IPS-15b (cell line): Measurements from ENCODE around the gene CIART.
"Not testable (repeated sequence)": the region's sequence is repeated elsewhere in the genome, so short reads cannot be mapped to it uniquely, and the experiment has no call there.

ENCODE experiments used
- H3K27me3 ChIP-seq: one replicate; pipeline ENCODE4 v1.6.1; 2013; ENCODE audit warnings: low read length; ENCODE audit not compliant: control insufficient read depth, insufficient read depth
- H3K36me3 ChIP-seq: one replicate; pipeline ENCODE4 v1.6.1; 2013; ENCODE audit warnings: low read length; ENCODE audit not compliant: control insufficient read depth, insufficient read depth
- H3K4me1 ChIP-seq: one replicate; pipeline ENCODE4 v1.6.1; 2013; ENCODE audit warnings: mild to moderate bottlenecking, low read length; ENCODE audit not compliant: control insufficient read depth, insufficient read depth
- H3K4me3 ChIP-seq: one replicate; pipeline ENCODE4 v1.5.1; 2013; ENCODE audit warnings: low read depth, low read length
- H3K9ac ChIP-seq: one replicate; pipeline ENCODE4 v1.6.1; 2013; ENCODE audit warnings: low read depth, mild to moderate bottlenecking, low read length
- H3K9me3 ChIP-seq: one replicate; pipeline ENCODE4 v1.6.1; 2013; ENCODE audit warnings: mild to moderate bottlenecking, low read length; ENCODE audit not compliant: control insufficient read depth, insufficient read depth

CIART gene

GRCh38 chr1:150281758-150282557 is at the start of gene CIART:
Gene CIART, plus strand, starts transcription at chr1:150282554. Its CDS starts 714 bp downstream, at chr1:150283268.
- Histone ChIP-seq H3K9ac (peak within 1 kb of the TSS; percentile 87), H3K4me3 (peak within 1 kb of the TSS; percentile 90), H3K4me1 (no peaks in the 10 kb centered on the region), H3K36me3 (peaks cover 10% of the 10 kb centered on the region), H3K27me3 (peaks cover 9% of the 10 kb centered on the region), H3K9me3 (no peaks in the 10 kb centered on the region)

- H3K27me3 ChIP-seq, H3K9me3 ChIP-seq, H3K4me1 ChIP-seq, H3K9ac ChIP-seq, H3K4me3 ChIP-seq, H3K36me3 ChIP-seq: not testable (repeated sequence)
These were observed 49.4 kb upstream of the CIART start for GRCh38 chr1:150232921-150233320.

GRCh38 chr1:150233359-150234308 is 48.7 kb upstream of the CIART start:
- H3K4me1 ChIP-seq: no peaks in the 10 kb centered on the region
- peak overlapping the region; percentile 41 for H3K9ac ChIP-seq
- peaks cover 5% of the 10 kb centered on the region for H3K36me3 ChIP-seq
- no peaks in the 10 kb centered on the region for H3K27me3 ChIP-seq
- H3K4me3 ChIP-seq: peak overlapping the region; percentile 98
- H3K9me3 ChIP-seq: no peaks in the 10 kb centered on the region

- Histone ChIP-seq H3K36me3 (peaks cover 5% of the 10 kb centered on the region), H3K9me3 (no peaks in the 10 kb centered on the region), H3K4me1 (no peaks in the 10 kb centered on the region), H3K9ac (peak overlapping the region; percentile 96), H3K27me3 (no peaks in the 10 kb centered on the region), H3K4me3 (peak overlapping the region; percentile 98)
These were observed 48.1 kb upstream of the CIART start for GRCh38 chr1:150234309-150234565.

- peak overlapping the region; percentile 98 for H3K4me3 ChIP-seq
- H3K9ac ChIP-seq: peak overlapping the region; percentile 96
- peaks cover 5% of the 10 kb centered on the region for H3K36me3 ChIP-seq
- H3K27me3 ChIP-seq: no peaks in the 10 kb centered on the region
- no peaks in the 10 kb centered on the region for H3K4me1 ChIP-seq
- H3K9me3 ChIP-seq: no peaks in the 10 kb centered on the region
These were observed 47.6 kb upstream of the CIART start for GRCh38 chr1:150234566-150235293.

GRCh38 chr1:150235294-150235851 is 47.0 kb upstream of the CIART start:
- H3K36me3 ChIP-seq: peaks cover 5% of the 10 kb centered on the region
- H3K4me1 ChIP-seq: no peaks in the 10 kb centered on the region
- peak overlapping the region; percentile 96 for H3K9ac ChIP-seq
- H3K9me3 ChIP-seq: no peaks in the 10 kb centered on the region
- no peaks in the 10 kb centered on the region for H3K27me3 ChIP-seq
- peak overlapping the region; percentile 98 for H3K4me3 ChIP-seq

- Histone ChIP-seq H3K4me3 (peak within 1 kb of the TSS; percentile 98), H3K36me3 (peaks cover 5% of the 10 kb centered on the region), H3K9ac (peak within 1 kb of the TSS; percentile 96), H3K27me3 (no peaks in the 10 kb centered on the region), H3K9me3 (no peaks in the 10 kb centered on the region), H3K4me1 (no peaks in the 10 kb centered on the region)
These were observed 46.3 kb upstream of the CIART start, which contains the start of gene ANP32E for GRCh38 chr1:150235852-150236613. Gene ANP32E, minus strand, starts transcription at chr1:150236112. Its CDS starts 326 bp downstream, at chr1:150235786.

- H3K4me1 ChIP-seq: no peaks in the 10 kb centered on the region
- H3K4me3 ChIP-seq: peak overlapping the region; percentile 98
- H3K9me3 ChIP-seq: no peaks in the 10 kb centered on the region
- H3K9ac ChIP-seq: peak overlapping the region; percentile 27
- peaks cover 5% of the 10 kb centered on the region for H3K36me3 ChIP-seq
- H3K27me3 ChIP-seq: no peaks in the 10 kb centered on the region
These were observed 45.7 kb upstream of the CIART start for GRCh38 chr1:150236614-150237100.

- H3K4me1 ChIP-seq, H3K9me3 ChIP-seq, H3K4me3 ChIP-seq, H3K27me3 ChIP-seq, H3K36me3 ChIP-seq, H3K9ac ChIP-seq: not testable (repeated sequence)
These were observed 45.2 kb upstream of the CIART start for GRCh38 chr1:150237176-150237575.

GRCh38 chr1:150237746-150238145 is 44.6 kb upstream of the CIART start:
- Histone ChIP-seq H3K27me3 (no peaks in the 10 kb centered on the region), H3K4me3 (no peak overlapping the region), H3K4me1 (no peaks in the 10 kb centered on the region), H3K9ac (no peak overlapping the region), H3K9me3 (no peaks in the 10 kb centered on the region), H3K36me3 (peaks cover 5% of the 10 kb centered on the region)
